K562 (cell line): Measurements from ENCODE around the gene NRARP. TPM values are rescaled to one million over a fixed set of nuclear protein-coding genes. Genes with fewer than 3 reads are reported as not detected.
A peak's percentile ranks its signal among the peaks of the same experiment; 100 is the strongest.

Experiments used
- ARID4B ChIP-seq: sonication (generic); formaldehyde crosslinking; IDR thresholded peaks from 2 replicates; pipeline ENCODE4 v1.8.0; 2022; ENCODE audit warnings: mild to moderate bottlenecking, missing genetic modification reagents
- CCNT2 ChIP-seq: IDR thresholded peaks from 2 replicates; pipeline ENCODE4 v1.6.1; 2011; ENCODE audit warnings: borderline replicate concordance, low read depth, mild to moderate bottlenecking, moderate library complexity, mixed read lengths, low read length; ENCODE audit not compliant: insufficient read length; ENCODE audit errors: extremely low read depth
- GABPB1 ChIP-seq: sonication (generic); formaldehyde crosslinking; IDR thresholded peaks from 2 replicates; pipeline ENCODE4 v1.8.0; 2022; ENCODE audit warnings: mild to moderate bottlenecking, missing genetic modification reagents
- HDAC1 ChIP-seq, 2 experiments: fragments of 450-650 bp; IDR thresholded peaks; 2 replicates each; pipeline ENCODE4 v1.6.1; 2016 to 2017; ENCODE audit warnings: inconsistent platforms in 1 of 2, mild to moderate bottlenecking in 1 of 2, moderate library complexity in 1 of 2
- ILK ChIP-seq: fragments of 450-650 bp; IDR thresholded peaks from 2 replicates; pipeline ENCODE4 v1.6.1; 2016; ENCODE audit warnings: missing genetic modification characterization, low read depth, mild to moderate bottlenecking, missing compliant biosample characterization, moderate library complexity, borderline replicate concordance
- KDM1A ChIP-seq, 2 experiments: fragments of 450-650 bp; IDR thresholded peaks; 2 replicates each; pipeline ENCODE4 v1.6.1; 2016; ENCODE audit warnings: mild to moderate bottlenecking in 2 of 2
- MECOM ChIP-seq: fragments of 250-450 bp; sonication (Bioruptor Pico); IDR thresholded peaks from 2 replicates; pipeline ENCODE4 v1.8.0; 2022; ENCODE audit warnings: inconsistent platforms
- MTA1 ChIP-seq: fragments of 450-650 bp; IDR thresholded peaks from 2 replicates; pipeline ENCODE4 v1.6.1; 2017; ENCODE audit warnings: borderline replicate concordance
- NRF1 ChIP-seq, 2 experiments: fragments of 450-650 bp; IDR thresholded peaks in 1 of 2; conservative IDR thresholded peaks in 1 of 2; 2 replicates each; pipeline ENCODE4 v1.6.1; 2014; ENCODE audit warnings: mild to moderate bottlenecking in 2 of 2
- RBM15 ChIP-seq: fragments of 200-400 bp; formaldehyde crosslinking; IDR thresholded peaks from 2 replicates; pipeline ENCODE4 v1.6.1; 2018; ENCODE audit warnings: mild to moderate bottlenecking, low read length, moderate library complexity; ENCODE audit not compliant: insufficient read depth
- RERE ChIP-seq: sonication (generic); formaldehyde crosslinking; IDR thresholded peaks from 2 replicates; pipeline ENCODE4 v1.8.0; 2023; ENCODE audit warnings: missing genetic modification reagents, mild to moderate bottlenecking, borderline replicate concordance
- SAFB ChIP-seq: fragments of 200-400 bp; formaldehyde crosslinking; IDR thresholded peaks from 2 replicates; pipeline ENCODE4 v1.6.1; 2017; ENCODE audit warnings: low read depth, low read length, borderline replicate concordance
- SAFB2 ChIP-seq: fragments of 200-400 bp; formaldehyde crosslinking; IDR thresholded peaks from 2 replicates; pipeline ENCODE4 v1.6.1; 2018; ENCODE audit warnings: borderline replicate concordance, low read length, low read depth, moderate library complexity; ENCODE audit not compliant: severe bottlenecking
- SRF ChIP-seq, 2 experiments: fragments of 250-450, 450-650 bp in 1 of 2; sonication (Bioruptor Pico) in 1 of 2; sonication (generic) in 1 of 2; formaldehyde crosslinking; IDR thresholded peaks; 2 replicates each; pipeline versions ENCODE4 v1.5.0 to v1.5.1; 2020 to 2022; ENCODE audit warnings: mild to moderate bottlenecking in 1 of 2, missing genetic modification reagents in 1 of 2
- TAL1 ChIP-seq: fragments of 450-650 bp; IDR thresholded peaks from 2 replicates; pipeline ENCODE4 v1.6.1; 2016; ENCODE audit warnings: mild to moderate bottlenecking
- U2AF2 ChIP-seq: fragments of 200-400 bp; formaldehyde crosslinking; optimal IDR thresholded peaks from 2 replicates; pipeline ENCODE3; 2017; ENCODE audit warnings: low read depth, mild to moderate bottlenecking, low read length
- ZNF224 ChIP-seq: sonication (generic); formaldehyde crosslinking; IDR thresholded peaks from 2 replicates; pipeline ENCODE4 v1.8.0; 2022; ENCODE audit warnings: mild to moderate bottlenecking, missing genetic modification reagents
- ZNF384 ChIP-seq: IDR thresholded peaks from 2 replicates; pipeline ENCODE4 v1.6.1; 2012; ENCODE audit warnings: low read depth, low read length, improper control_type of control experiment
- polyA plus RNA-seq, 8 experiments: library from polyadenylated mRNA; depleted of rRNA in 4 of 8; stranded (reverse) in 5 of 8; unstranded in 3 of 8; fragments of >200 nt; fragmentation: Nextera tagmentation in 2 of 8; fragmentation: Illumina TruSeq in 1 of 8; extraction: Ambion mirVana in 2 of 8; extraction: Trizol in 1 of 8; gene quantifications; 2 replicates each; pipeline versions ENCODE4 v1.2.1 to v1.2.3, GENCODE V29; 2011 to 2014; ENCODE audit warnings: inconsistent platforms in 1 of 8, missing spikeins in 1 of 8
- total RNA-seq, 7 experiments: library from RNA; depleted of rRNA in 6 of 7; stranded (reverse); fragments of >200 nt in 6 of 7; fragmentation: Illumina TruSeq in 2 of 7; extraction: Trizol in 2 of 7; gene quantifications; 2 replicates each; pipeline versions ENCODE4 v1.2.1 to v1.2.3, GENCODE V29; 2011 to 2021; ENCODE audit warnings: low replicate concordance in 1 of 7

NRARP gene
- total and polyA plus RNA-seq, 9 of the 15 experiments (the other 6 are each of a cell fraction or from before 2014, with no cell fraction given), result 2.0 to 24.5 (median 7.2) TPM; not detected in 2

GRCh38 chr9:137254624-137255447 lies 47.2 kb downstream of the NRARP start, which contains the start of gene NELFB (continued):
- no peak for TF ChIP-seq TAL1
- peak; percentile 90 to 91 for TF ChIP-seq NRF1 (conservative IDR thresholded peaks at IDR 0.05 in 1 of 2, IDR thresholded peaks at IDR 0.05 in 1 of 2)
- TF ChIP-seq KDM1A (IDR thresholded peaks at IDR 0.05), result no peak
- TF ChIP-seq GABPB1, result peak; percentile 93
- TF ChIP-seq ZNF384, result peak; percentile 6; the same call in 1 of the 2 replicates
- peak in 1 of 2 experiments; percentile 50; a peak in 1 of 4 replicates for TF ChIP-seq SRF (CRISPR knock-in tag; IDR thresholded peaks at IDR 0.05)
- no peak for TF ChIP-seq MTA1
- TF ChIP-seq ARID4B, result peak; percentile 69
- no peak for TF ChIP-seq U2AF2
- TF ChIP-seq SAFB2, result no peak
- no peak for TF ChIP-seq ZNF224 (CRISPR knock-in tag)
- TF ChIP-seq SAFB, result peak; percentile 93
- no peak for TF ChIP-seq MECOM (CRISPR knock-in tag)
- TF ChIP-seq RBM15, result no peak
- peak in 1 of 2 experiments; percentile 60; a peak in 2 of 4 replicates for TF ChIP-seq HDAC1 (IDR thresholded peaks at IDR 0.05)
- no peak for TF ChIP-seq ILK (tag)
- TF ChIP-seq RERE (CRISPR knock-in tag), result no peak
- peak; percentile 92 for TF ChIP-seq CCNT2
